OCI-LY7 (cell line): Measurements from ENCODE around the gene CAMK2B. TPM values are rescaled to one million over a fixed set of nuclear protein-coding genes. Genes with fewer than 3 reads are reported as not detected.

Experiments used
- BruUV-seq: library from RNA; stranded (reverse); fragments of 400-500 nt; replicated peaks from 2 replicates; lab custom pipeline; 2021; lab: Mats Ljungman, UMichigan
- CTCF ChIA-PET: fragments of 300-600 bp; sonication (Branson Sonifier 250); formaldehyde crosslinking; loops from one replicate; lab custom pipeline; 2022; ENCODE audit warnings: antibody characterized with exemption; ENCODE audit not compliant: unreplicated experiment; lab: Charles Lee
- POLR2A ChIA-PET: fragments of 300-600 bp; sonication (Branson Sonifier 250); formaldehyde crosslinking; loops from one replicate; lab custom pipeline; 2022; ENCODE audit warnings: antibody characterized with exemption; lab: Charles Lee
- DNase-seq: peaks from one replicate; pipeline ENCODE4 v3.0.0-alpha.2; 2015; ENCODE audit warnings: low spot score
- H2AFZ ChIP-seq: fragments of 200-600 bp; sonication (generic), shearing (Covaris generic); 2 replicates; pipeline ENCODE4 v1.6.1; 2014; ENCODE audit warnings: mild to moderate bottlenecking, antibody characterized with exemption, low read length, moderate library complexity
- H3K27ac ChIP-seq: fragments of 200-600 bp; sonication (generic); 2 replicates; pipeline ENCODE4 v1.5.1; 2014; ENCODE audit warnings: mixed run types, low read depth, mild to moderate bottlenecking, moderate library complexity, low read length, inconsistent platforms; ENCODE audit not compliant: poor library complexity, severe bottlenecking
- H3K36me3 ChIP-seq: fragments of 200-600 bp; sonication (generic); 2 replicates; pipeline ENCODE4 v1.6.1; 2014; ENCODE audit warnings: mild to moderate bottlenecking, antibody characterized with exemption, low read length, moderate library complexity, mixed read lengths; ENCODE audit not compliant: insufficient read depth
- H3K4me1 ChIP-seq: fragments of 200-600 bp; sonication (generic); 2 replicates; pipeline ENCODE4 v1.5.1; 2014; ENCODE audit warnings: mild to moderate bottlenecking, low read length; ENCODE audit not compliant: insufficient read depth, poor library complexity, severe bottlenecking
- H3K4me2 ChIP-seq: fragments of 200-600 bp; sonication (generic); 2 replicates; pipeline ENCODE4 v1.6.1; 2014; ENCODE audit warnings: mild to moderate bottlenecking, low read length
- H3K4me3 ChIP-seq: fragments of 200-600 bp; sonication (generic); 2 replicates; pipeline ENCODE4 v1.5.1; 2014; ENCODE audit warnings: mild to moderate bottlenecking, low read depth, low read length; ENCODE audit not compliant: poor library complexity, severe bottlenecking
- H3K79me2 ChIP-seq: fragments of 200-600 bp; sonication (generic); 2 replicates; pipeline ENCODE4 v1.6.1; 2016; ENCODE audit warnings: low read depth, mild to moderate bottlenecking, low read length, moderate library complexity, mixed read lengths; ENCODE audit not compliant: insufficient read depth
- H3K9me2 ChIP-seq: fragments of 200-600 bp; sonication (generic); 2 replicates; pipeline ENCODE4 v1.6.1; 2016; ENCODE audit warnings: mild to moderate bottlenecking, low read length, mixed read lengths; ENCODE audit not compliant: insufficient read depth
- H3K9me3 ChIP-seq: fragments of 200-600 bp; sonication (generic); 2 replicates; pipeline ENCODE4 v1.6.1; 2014; ENCODE audit warnings: mild to moderate bottlenecking, mixed run types, low read length, mixed read lengths
- H4K20me1 ChIP-seq: fragments of 200-600 bp; sonication (generic); 2 replicates; pipeline ENCODE4 v1.6.1; 2014; ENCODE audit warnings: mild to moderate bottlenecking, antibody characterized with exemption, low read length, moderate library complexity, mixed read lengths; ENCODE audit not compliant: insufficient read depth
- CTCF ChIP-seq: fragments of 200-600 bp; sonication (generic); conservative IDR thresholded peaks from 2 replicates; pipeline ENCODE4 v1.5.1; 2014; ENCODE audit warnings: mild to moderate bottlenecking, antibody characterized with exemption, low read length, moderate library complexity, mixed read lengths
- EZH2phosphoT487 ChIP-seq: fragments of 200-600 bp; sonication (generic); IDR thresholded peaks from 2 replicates; pipeline ENCODE4 v1.6.1; 2018; ENCODE audit warnings: low read depth, borderline replicate concordance, mild to moderate bottlenecking, mixed run types, antibody characterized with exemption, low read length, moderate library complexity, mixed read lengths
- intact Hi-C: fragments of 100-400 bp; cut with micrococcal nuclease; formaldehyde crosslinking; loops from one replicate; pipeline ENCODE4 v1.10.0; 2022; ENCODE audit not compliant: unreplicated experiment
- total RNA-seq, 2 experiments: library from RNA; depleted of rRNA in 1 of 2; stranded (reverse); fragments of >200 nt in 1 of 2; shearing (Covaris generic) in 1 of 2; gene quantifications; 2 replicates each; pipeline ENCODE4 v1.2.3, GENCODE V29; 2014 to 2022

Gene CAMK2B
- total RNA-seq, 2 experiments from 2014 or later: 0.66 to 1.1 TPM

GRCh38 chr7:44221231-44221791, 104.1 kb downstream of the CAMK2B start:
- no peaks in the 10 kb centered on the region for H3K4me1 ChIP-seq
- POLR2A ChIA-PET: no interaction called here
- no peak overlapping the region for H3K4me2 ChIP-seq
- H3K36me3 ChIP-seq: no peaks in the 10 kb centered on the region
- no TSS peak for BruUV-seq
- H3K4me3 ChIP-seq: no peak overlapping the region
- TF ChIP-seq CTCF: no peak
- no peak for TF ChIP-seq EZH2phosphoT487
- H3K9me2 ChIP-seq: no peaks in the 10 kb centered on the region
- CTCF ChIA-PET: interaction anchor here (0.6 kb wide), 1 partner anchor 10 kb away, joined by 4 read pairs; no protein-coding TSS in a partner anchor
- no peak for DNase-seq
- H2AFZ ChIP-seq: no peak overlapping the region
- no peaks in the 10 kb centered on the region for H3K9me3 ChIP-seq
- intact Hi-C loops: no loop called here
- no peaks in the 10 kb centered on the region for H4K20me1 ChIP-seq
- no peak overlapping the region for H3K27ac ChIP-seq
- H3K79me2 ChIP-seq: no peaks in the 10 kb centered on the region

GRCh38 chr7:44220358-44221112, 104.9 kb downstream of the CAMK2B start:
- no peak for DNase-seq
- CTCF ChIA-PET: interaction anchor here (0.6 kb wide), 2 partner anchors 9 to 16 kb away, joined by 3 to 4 read pairs; no protein-coding TSS in a partner anchor
- no peaks in the 10 kb centered on the region for H3K79me2 ChIP-seq
- TF ChIP-seq CTCF (no peak), EZH2phosphoT487 (no peak)
- no peaks in the 10 kb centered on the region for H3K9me3 ChIP-seq
- no TSS peak for BruUV-seq
- H3K4me1 ChIP-seq: no peaks in the 10 kb centered on the region
- no peak overlapping the region for H2AFZ ChIP-seq
- POLR2A ChIA-PET: no interaction called here
- H4K20me1 ChIP-seq: no peaks in the 10 kb centered on the region
- H3K36me3 ChIP-seq: no peaks in the 10 kb centered on the region
- H3K27ac ChIP-seq: no peak overlapping the region
- H3K4me2 ChIP-seq: no peak overlapping the region
- intact Hi-C loops: no loop called here
- H3K4me3 ChIP-seq: no peak overlapping the region
- H3K9me2 ChIP-seq: no peaks in the 10 kb centered on the region

- no peaks in the 10 kb centered on the region for H4K20me1 ChIP-seq
- no peaks in the 10 kb centered on the region for H3K36me3 ChIP-seq
- BruUV-seq: no TSS peak
- no peaks in the 10 kb centered on the region for H3K79me2 ChIP-seq
- no peaks in the 10 kb centered on the region for H3K9me2 ChIP-seq
- no peaks in the 10 kb centered on the region for H3K9me3 ChIP-seq
- H3K4me2 ChIP-seq: no peak overlapping the region
- no peak overlapping the region for H3K27ac ChIP-seq
- no peaks in the 10 kb centered on the region for H3K4me1 ChIP-seq
- no peak overlapping the region for H3K4me3 ChIP-seq
- ChIA-PET POLR2A (no interaction called here), CTCF (interaction anchor here (0.6 kb wide), 1 partner anchor 15 kb away, joined by 3 read pairs; no protein-coding TSS in a partner anchor)
- no peak for DNase-seq
- intact Hi-C loops: no loop called here
- H2AFZ ChIP-seq: no peak overlapping the region
- TF ChIP-seq EZH2phosphoT487 (no peak), CTCF (no peak)
Measured at GRCh38 chr7:44220046-44220357, 105.4 kb downstream of the CAMK2B start.
